Umbilical cord (tissue), 2 donors: ENCODE results near the gene ATP4A. TPM values are rescaled to one million over a fixed set of nuclear protein-coding genes. Genes with fewer than 3 reads are reported as not detected.

Experiments used
- DNase-seq: peaks from one replicate; pipeline ENCODE4 v3.0.0-alpha.2; 2015; ENCODE audit warnings: low spot score
- total RNA-seq: library from RNA; depleted of rRNA; stranded (reverse); fragments of >200 nt; gene quantifications from one replicate; pipeline ENCODE4 v1.2.3, GENCODE V29; 2014; ENCODE audit warnings: low replicate concordance; ENCODE audit not compliant: insufficient read depth

The ATP4A gene
- total RNA-seq, 1 donor from 2014 or later: not detected

GRCh38 chr19:35524181-35524837 is 39.1 kb downstream of the ATP4A start:
- DNase-seq: no peak

GRCh38 chr19:35522745-35523327 is 40.6 kb downstream of the ATP4A start:
- no peak for DNase-seq

GRCh38 chr19:35521124-35521743 is 42.2 kb downstream of the ATP4A start:
- DNase-seq: no peak

- peak; percentile 30 for DNase-seq
These were observed 44.2 kb downstream of the ATP4A start for GRCh38 chr19:35519291-35519690.

GRCh38 chr19:35518313-35518712 is 45.1 kb downstream of the ATP4A start:
- peak; percentile 59 for DNase-seq

- DNase-seq: no peak
These were observed 46.1 kb downstream of the ATP4A start for GRCh38 chr19:35517342-35517741.

- no peak for DNase-seq
These were observed 47.1 kb downstream of the ATP4A start for GRCh38 chr19:35516310-35516709.

GRCh38 chr19:35514282-35514809 is 49.1 kb downstream of the ATP4A start:
- no peak for DNase-seq

GRCh38 chr19:35513628-35514281 is 49.7 kb downstream of the ATP4A start, which contains the start of gene DMKN:
DMKN (minus strand) TSS chr19:35513649; CDS start chr19:35513475, 174 bp downstream.
- no peak for DNase-seq

GRCh38 chr19:35512831-35513627 is 50.4 kb downstream of the ATP4A start:
- no peak for DNase-seq

GRCh38 chr19:35511337-35511736 is 52.1 kb downstream of the ATP4A start:
- no peak for DNase-seq

- DNase-seq: no peak
These were observed 52.9 kb downstream of the ATP4A start for GRCh38 chr19:35510626-35510964.

- DNase-seq: peak; percentile 68
These were observed 53.4 kb downstream of the ATP4A start for GRCh38 chr19:35509861-35510625.

GRCh38 chr19:35509018-35509652 is 54.3 kb downstream of the ATP4A start:
- DNase-seq: peak; percentile 14

- no peak for DNase-seq
These were observed 55.3 kb downstream of the ATP4A start for GRCh38 chr19:35508129-35508528.

- DNase-seq: no peak
These were observed 55.9 kb downstream of the ATP4A start for GRCh38 chr19:35507561-35507960.

- DNase-seq: no peak
These were observed 57.4 kb downstream of the ATP4A start for GRCh38 chr19:35506011-35506410.

- DNase-seq: no peak
These were observed 60.7 kb downstream of the ATP4A start for GRCh38 chr19:35502751-35503150.

GRCh38 chr19:35501684-35502083 is 61.8 kb downstream of the ATP4A start:
- DNase-seq: peak; percentile 35

- no peak for DNase-seq
These were observed 62.8 kb downstream of the ATP4A start for GRCh38 chr19:35500611-35501010.
